H9 (cell line): ENCODE data around the gene ZNF292. TPM values are rescaled to one million over a fixed set of nuclear protein-coding genes. Genes with fewer than 3 reads are reported as not detected.

Experiments used
- DNase-seq: peaks from one replicate; pipeline ENCODE4 v3.0.0-alpha.2; 2017
- H2AFZ ChIP-seq: one replicate; pipeline ENCODE4 v1.6.1; 2013; ENCODE audit warnings: mild to moderate bottlenecking, low read length, control low read depth, moderate library complexity
- H2AK5ac ChIP-seq: 2 replicates; pipeline ENCODE4 v1.6.1; 2013; ENCODE audit warnings: low read length, control low read depth, mixed read lengths; ENCODE audit not compliant: insufficient read length
- H2BK120ac ChIP-seq: one replicate; pipeline ENCODE4 v1.6.1; 2013; ENCODE audit warnings: low read depth, mild to moderate bottlenecking, low read length, control low read depth, inconsistent platforms; ENCODE audit not compliant: poor library complexity, severe bottlenecking
- H2BK12ac ChIP-seq: 2 replicates; pipeline ENCODE4 v1.6.1; 2013; ENCODE audit warnings: low read length, control low read depth, mixed read lengths, low read depth; ENCODE audit not compliant: insufficient read length
- H2BK15ac ChIP-seq: 2 replicates; pipeline ENCODE4 v1.6.1; 2013; ENCODE audit warnings: low read depth, low read length, control low read depth
- H2BK20ac ChIP-seq: one replicate; pipeline ENCODE4 v1.6.1; 2013; ENCODE audit warnings: low read depth, mild to moderate bottlenecking, low read length, control low read depth, inconsistent platforms; ENCODE audit not compliant: poor library complexity, severe bottlenecking
- H2BK5ac ChIP-seq: 2 replicates; pipeline ENCODE4 v1.6.1; 2013; ENCODE audit warnings: low read length, control low read depth, mixed read lengths; ENCODE audit not compliant: insufficient read length
- H3K14ac ChIP-seq: 2 replicates; pipeline ENCODE4 v1.6.1; 2013; ENCODE audit warnings: low read length, control low read depth; ENCODE audit not compliant: insufficient read depth
- H3K18ac ChIP-seq: 2 replicates; pipeline ENCODE4 v1.6.1; 2013; ENCODE audit warnings: low read depth, mild to moderate bottlenecking, mixed read lengths, low read length, control low read depth; ENCODE audit not compliant: insufficient read length
- H3K23ac ChIP-seq: 2 replicates; pipeline ENCODE4 v1.6.1; 2013; ENCODE audit warnings: low read length, control low read depth, mixed read lengths, low read depth; ENCODE audit not compliant: insufficient read length
- H3K23me2 ChIP-seq: 2 replicates; pipeline ENCODE4 v1.6.1; 2013; ENCODE audit warnings: low read depth, mild to moderate bottlenecking, mixed read lengths, low read length, control low read depth; ENCODE audit not compliant: insufficient read length, poor library complexity, severe bottlenecking
- H3K27ac ChIP-seq: 2 replicates; pipeline ENCODE4 v1.5.1; 2013; ENCODE audit warnings: low read length, control low read depth, mixed read lengths, low read depth; ENCODE audit not compliant: insufficient read length
- H3K27me3 ChIP-seq: 2 replicates; pipeline ENCODE4 v1.6.1; 2013; ENCODE audit warnings: low read length, control low read depth, inconsistent platforms; ENCODE audit not compliant: insufficient read depth
- H3K4ac ChIP-seq: 2 replicates; pipeline ENCODE4 v1.6.1; 2013; ENCODE audit warnings: low read depth, mild to moderate bottlenecking, control low read depth, inconsistent platforms, low read length, moderate library complexity
- H3K4me1 ChIP-seq: 2 replicates; pipeline ENCODE4 v1.6.1; 2013; ENCODE audit warnings: low read length, control low read depth, inconsistent platforms; ENCODE audit not compliant: insufficient read depth
- H3K4me2 ChIP-seq: 2 replicates; pipeline ENCODE4 v1.6.1; 2013; ENCODE audit warnings: low read length, control low read depth, mixed read lengths; ENCODE audit not compliant: insufficient read length, insufficient read depth
- H3K56ac ChIP-seq: 2 replicates; pipeline ENCODE4 v1.6.1; 2013; ENCODE audit warnings: low read depth, mild to moderate bottlenecking, mixed read lengths, low read length, control low read depth; ENCODE audit not compliant: insufficient read length
- H3K79me1 ChIP-seq: 2 replicates; pipeline ENCODE4 v1.6.1; 2013; ENCODE audit warnings: low read depth, mild to moderate bottlenecking, moderate library complexity, low read length, control low read depth, inconsistent platforms; ENCODE audit not compliant: insufficient read depth, poor library complexity, severe bottlenecking
- H3K79me2 ChIP-seq: 2 replicates; pipeline ENCODE4 v1.6.1; 2013; ENCODE audit warnings: low read length, control low read depth, inconsistent platforms; ENCODE audit not compliant: insufficient read depth
- H3K9ac ChIP-seq: 2 replicates; pipeline ENCODE4 v1.6.1; 2013; ENCODE audit warnings: low read length, control low read depth, mixed read lengths; ENCODE audit not compliant: insufficient read length; ENCODE audit errors: extremely low read depth
- H3K9me3 ChIP-seq: one replicate; pipeline ENCODE4 v1.6.1; 2013; ENCODE audit warnings: low read depth, low read length, inconsistent platforms; ENCODE audit not compliant: control insufficient read depth
- H3T11ph ChIP-seq: one replicate; pipeline ENCODE4 v1.6.1; 2013; ENCODE audit warnings: mild to moderate bottlenecking, low read length, control low read depth, inconsistent platforms
- H4K20me1 ChIP-seq: one replicate; pipeline ENCODE4 v1.6.1; 2013; ENCODE audit not compliant: control insufficient read depth, insufficient read length, insufficient read depth
- H4K5ac ChIP-seq: 2 replicates; pipeline ENCODE4 v1.6.1; 2013; ENCODE audit warnings: low read depth, mild to moderate bottlenecking, mixed read lengths, low read length, control low read depth; ENCODE audit not compliant: insufficient read length
- H4K8ac ChIP-seq: replicated peaks from 2 replicates; pipeline ENCODE4 v1.6.1; 2013; ENCODE audit warnings: low read length, control low read depth, mixed read lengths, low read depth; ENCODE audit not compliant: insufficient read length
- H4K91ac ChIP-seq: 2 replicates; pipeline ENCODE4 v1.6.1; 2013; ENCODE audit warnings: low read depth, mild to moderate bottlenecking, moderate library complexity, mixed read lengths, low read length, control low read depth; ENCODE audit not compliant: insufficient read length
- H3K27ac Mint-ChIP-seq, 3 experiments: 2 replicates in 2 of 3; 3 replicates in 1 of 3; pipeline ENCODE4 v1.8.0; 2020 to 2021; ENCODE audit warnings: mixed read lengths in 3 of 3, mild to moderate bottlenecking in 1 of 3, moderate library complexity in 1 of 3
- H3K27me3 Mint-ChIP-seq: 2 replicates; pipeline ENCODE4 v1.8.0; 2021; ENCODE audit warnings: low read depth, mild to moderate bottlenecking, moderate library complexity, mixed read lengths
- H3K36me3 Mint-ChIP-seq, 3 experiments: 2 replicates in 2 of 3; 3 replicates in 1 of 3; pipeline ENCODE4 v1.8.0; 2020 to 2021; ENCODE audit warnings: low read depth in 3 of 3, mixed read lengths in 3 of 3; ENCODE audit not compliant: insufficient read depth in 1 of 3
- H3K4me1 Mint-ChIP-seq, 2 experiments: 2 replicates each; pipeline ENCODE4 v1.8.0; 2020; ENCODE audit warnings: mixed read lengths in 2 of 2
- H3K4me3 Mint-ChIP-seq, 2 experiments: 2 replicates in 1 of 2; 3 replicates in 1 of 2; pipeline ENCODE4 v1.8.0; 2020 to 2021; ENCODE audit warnings: mild to moderate bottlenecking in 2 of 2, mixed read lengths in 2 of 2, moderate library complexity in 1 of 2
- H3K9me3 Mint-ChIP-seq, 2 experiments: 2 replicates in 1 of 2; 3 replicates in 1 of 2; pipeline ENCODE4 v1.8.0; 2020; ENCODE audit warnings: mild to moderate bottlenecking in 2 of 2, mixed read lengths in 2 of 2, moderate library complexity in 1 of 2
- total RNA-seq: library from RNA; stranded (reverse); gene quantifications from 2 replicates; pipeline ENCODE4 v1.2.1, GENCODE V29; 2021
- TF ChIP-seq, protein P1 (sequence below): fragments of 200-600 bp; sonication (generic); conservative IDR thresholded peaks from 3 replicates; pipeline ENCODE4 v1.8.0; 2021; ENCODE audit warnings: antibody characterized with exemption, mild to moderate bottlenecking

Gene ZNF292
- total RNA-seq, 1 experiment from 2014 or later, result 38.7 TPM

DNA sequence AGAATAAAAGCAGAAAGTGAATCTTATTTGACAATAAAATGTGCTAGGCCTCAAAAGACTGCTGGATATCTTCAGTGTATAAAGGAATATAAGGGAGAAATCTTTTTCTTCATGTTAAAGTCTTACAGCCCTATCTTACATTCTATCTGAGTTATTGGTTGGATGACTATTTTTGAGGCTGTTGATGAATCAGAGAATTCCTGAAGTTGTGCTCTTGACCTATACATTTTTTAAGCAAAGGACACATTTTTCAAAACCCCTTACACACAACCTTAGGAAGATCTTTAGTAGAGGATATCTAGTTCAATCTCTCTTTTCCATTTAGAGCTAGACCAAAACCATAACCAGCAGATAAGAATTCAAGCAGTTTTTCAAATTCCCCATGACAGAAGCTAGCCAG lies 49.5 kb upstream of the ZNF292 start:
- no peak overlapping the region for H2BK12ac ChIP-seq
- H4K20me1 ChIP-seq, result no peaks in the 10 kb centered on the region

More for the DNA sequence above, 49.5 kb upstream of the ZNF292 start:
- no peak overlapping the region for H3K4me3 Mint-ChIP-seq
- Histone ChIP-seq H2AFZ (no peak overlapping the region), H4K8ac (no peak overlapping the region), H3K23me2 (no peaks in the 10 kb centered on the region), H2BK20ac (no peak overlapping the region), H3K27me3 (no peaks in the 10 kb centered on the region), H3K4me2 (no peak overlapping the region), H2BK120ac (no peak overlapping the region), H3K4ac (no peak overlapping the region), H3T11ph (no peak overlapping the region), H3K79me2 (no peaks in the 10 kb centered on the region), H2BK5ac (no peak overlapping the region), H3K9ac (no peak overlapping the region), H3K23ac (no peak overlapping the region), H3K14ac (no peak overlapping the region), H3K79me1 (no peaks in the 10 kb centered on the region), H2AK5ac (no peak overlapping the region), H4K91ac (no peak overlapping the region), H4K5ac (no peak overlapping the region), H3K4me1 (no peaks in the 10 kb centered on the region), H3K18ac (no peak overlapping the region), H2BK15ac (no peak overlapping the region), H3K27ac (no peak overlapping the region), H3K9me3 (no peaks in the 10 kb centered on the region), H3K56ac (no peak overlapping the region)
- TF ChIP-seq, protein P1, sequence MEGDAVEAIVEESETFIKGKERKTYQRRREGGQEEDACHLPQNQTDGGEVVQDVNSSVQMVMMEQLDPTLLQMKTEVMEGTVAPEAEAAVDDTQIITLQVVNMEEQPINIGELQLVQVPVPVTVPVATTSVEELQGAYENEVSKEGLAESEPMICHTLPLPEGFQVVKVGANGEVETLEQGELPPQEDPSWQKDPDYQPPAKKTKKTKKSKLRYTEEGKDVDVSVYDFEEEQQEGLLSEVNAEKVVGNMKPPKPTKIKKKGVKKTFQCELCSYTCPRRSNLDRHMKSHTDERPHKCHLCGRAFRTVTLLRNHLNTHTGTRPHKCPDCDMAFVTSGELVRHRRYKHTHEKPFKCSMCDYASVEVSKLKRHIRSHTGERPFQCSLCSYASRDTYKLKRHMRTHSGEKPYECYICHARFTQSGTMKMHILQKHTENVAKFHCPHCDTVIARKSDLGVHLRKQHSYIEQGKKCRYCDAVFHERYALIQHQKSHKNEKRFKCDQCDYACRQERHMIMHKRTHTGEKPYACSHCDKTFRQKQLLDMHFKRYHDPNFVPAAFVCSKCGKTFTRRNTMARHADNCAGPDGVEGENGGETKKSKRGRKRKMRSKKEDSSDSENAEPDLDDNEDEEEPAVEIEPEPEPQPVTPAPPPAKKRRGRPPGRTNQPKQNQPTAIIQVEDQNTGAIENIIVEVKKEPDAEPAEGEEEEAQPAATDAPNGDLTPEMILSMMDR, result no peak
- no peaks in the 10 kb centered on the region for H3K36me3 Mint-ChIP-seq
- H3K4me1 Mint-ChIP-seq, result peaks cover 6% of the 10 kb centered on the region in 2 experiments
- peaks cover 0 to 1% of the 10 kb centered on the region in 2 experiments; a peak in 1 of 5 replicates for H3K9me3 Mint-ChIP-seq
- H3K27ac Mint-ChIP-seq, result no peak overlapping the region
- no peak for DNase-seq
- no peaks in the 10 kb centered on the region for H3K27me3 Mint-ChIP-seq
